M059J (cell line): ENCODE measurements around the gene SSH2. TPM values are rescaled to one million over a fixed set of nuclear protein-coding genes. Genes with fewer than 3 reads are reported as not detected.
"Not testable (repeated sequence)": the region's sequence is repeated elsewhere in the genome, so short reads cannot be mapped to it uniquely, and the experiment has no call there.

Experiments
- DNase-seq: peaks from one replicate; pipeline ENCODE4 v3.0.0-alpha.2; 2012; ENCODE audit warnings: low read depth
- total RNA-seq: library from RNA; depleted of rRNA; stranded (reverse); fragments of >200 nt; shearing (Covaris generic); gene quantifications from 2 replicates; pipeline ENCODE4 v1.2.3, GENCODE V29; 2014

The SSH2 gene
- total RNA-seq, 1 experiment from 2014 or later: 16.7 TPM

DNA sequence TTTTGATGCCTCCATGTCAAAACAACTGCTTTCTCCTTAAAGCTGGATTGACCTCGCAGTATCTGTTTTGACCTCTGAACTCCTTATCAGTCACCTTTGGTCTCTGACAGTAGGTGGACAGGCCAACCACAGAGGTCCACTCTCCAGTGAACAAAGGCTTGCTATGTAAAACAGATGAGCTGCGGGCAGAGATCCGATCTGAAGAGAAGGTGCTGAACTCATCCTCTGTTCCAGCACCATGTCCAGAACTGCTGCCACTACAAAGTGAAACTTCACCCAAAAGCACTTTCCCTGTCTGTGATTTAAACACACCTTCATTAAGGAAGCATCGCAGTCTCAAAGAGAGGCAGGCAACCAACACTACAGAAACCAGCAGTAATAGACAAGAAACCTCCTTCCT lies 190.0 kb downstream of the SSH2 start:
- no peak for DNase-seq

GRCh38 chr17:29734640-29735039 lies 195.4 kb downstream of the SSH2 start:
- DNase-seq: no peak

- peak; percentile 42 for DNase-seq
Observed at GRCh38 chr17:29733166-29733565, 196.9 kb downstream of the SSH2 start.

- peak; percentile 47 for DNase-seq
Observed at GRCh38 chr17:29732613-29733012, 197.4 kb downstream of the SSH2 start.

DNA sequence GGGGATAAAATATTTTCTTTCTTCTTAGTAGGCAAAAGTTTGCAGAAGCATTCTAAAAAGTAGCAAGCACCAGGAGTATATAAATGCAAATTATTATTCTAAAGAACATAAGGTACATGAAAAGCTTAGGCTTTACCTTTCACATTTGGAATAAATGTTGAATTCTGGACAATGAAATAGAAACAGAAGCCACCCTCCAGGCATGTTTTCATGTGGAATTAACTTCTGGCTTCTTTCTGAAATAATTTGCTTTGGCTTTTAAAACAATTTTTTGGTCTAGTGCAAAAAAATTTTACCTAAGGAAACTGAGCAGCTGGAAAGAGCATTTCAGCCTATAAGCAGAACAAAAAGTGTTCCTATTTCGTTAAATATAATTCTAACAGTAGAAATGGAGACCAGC lies 197.8 kb downstream of the SSH2 start:
- no peak for DNase-seq

DNA sequence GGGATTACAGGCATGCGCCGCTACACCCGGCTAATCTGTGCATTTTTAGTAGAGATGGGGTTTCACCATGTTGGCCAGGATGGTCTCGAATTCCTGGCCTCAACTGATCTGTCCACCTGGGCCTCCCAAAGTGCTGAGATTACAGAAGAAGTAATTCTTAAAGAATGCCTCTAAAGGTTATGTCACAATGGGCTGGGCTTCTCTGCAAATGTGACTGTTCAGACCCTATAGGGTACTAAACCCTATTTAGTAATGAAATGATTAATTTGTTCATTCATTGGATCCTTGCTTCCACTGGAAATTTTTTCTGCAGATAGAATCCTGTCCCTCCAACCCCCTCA lies 198.5 kb downstream of the SSH2 start:
- no peak for DNase-seq

DNA sequence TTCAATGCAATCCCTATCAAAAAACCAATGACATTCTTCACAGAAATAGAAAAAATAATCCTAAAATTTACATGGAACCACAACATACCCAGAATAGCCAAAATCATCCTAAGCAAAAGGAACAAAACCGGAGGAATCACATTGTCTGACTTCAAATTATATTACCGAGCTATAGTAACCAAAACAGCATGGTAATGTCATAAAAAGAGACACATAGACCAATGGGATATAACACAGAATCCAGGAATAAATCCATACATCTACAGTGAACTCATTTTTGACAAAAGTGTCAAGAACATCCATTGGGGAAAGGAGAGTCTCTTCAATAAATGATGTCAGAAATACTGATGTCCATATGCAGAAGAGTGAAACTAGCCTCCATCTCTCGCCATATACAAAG lies 201.5 kb downstream of the SSH2 start:
- DNase-seq: no peak

- DNase-seq: peak; percentile 29
Observed at GRCh38 chr17:29726715-29727252, 203.2 kb downstream of the SSH2 start.

GRCh38 chr17:29725408-29725807 lies 204.6 kb downstream of the SSH2 start:
- not testable (repeated sequence) for DNase-seq

GRCh38 chr17:29723278-29724047 lies 206.6 kb downstream of the SSH2 start:
- no peak for DNase-seq

DNA sequence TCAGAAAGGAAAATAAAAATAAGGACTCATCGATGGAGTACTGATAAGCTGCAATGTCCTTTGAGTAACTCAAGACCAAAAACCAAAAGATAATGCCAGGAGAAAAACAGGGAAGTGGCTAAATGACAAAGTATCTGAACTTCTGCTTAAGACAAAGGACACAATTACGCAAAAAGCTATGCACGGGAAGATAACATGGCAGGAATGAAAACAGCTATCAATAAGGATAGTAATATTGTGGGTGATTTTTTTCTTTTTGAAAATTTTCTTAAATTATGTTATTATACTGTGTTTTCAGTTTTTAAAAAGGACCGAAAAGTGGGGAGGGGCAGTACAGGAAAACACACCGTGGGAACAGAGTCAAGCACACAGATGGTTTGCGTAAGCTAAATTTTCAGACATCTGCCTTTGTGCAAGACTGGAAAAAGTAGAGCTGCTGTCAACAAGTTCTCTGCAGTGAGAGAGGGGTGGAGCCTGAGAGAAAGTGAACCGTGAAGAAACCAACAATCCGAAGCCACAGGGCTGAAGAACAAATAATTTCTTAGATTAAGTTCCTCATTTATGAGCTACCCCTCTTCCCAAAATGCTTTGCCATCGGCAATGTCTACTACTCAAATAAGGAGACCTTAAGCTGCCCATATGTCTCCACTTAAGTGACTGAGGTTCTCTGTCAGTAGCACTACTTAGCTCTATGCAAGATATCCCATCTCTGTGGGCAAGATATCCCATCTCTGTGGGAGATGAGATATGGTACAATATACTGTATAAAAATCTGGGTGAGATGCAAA lies 207.4 kb downstream of the SSH2 start:
- DNase-seq: no peak

GRCh38 chr17:29720551-29720950 lies 209.5 kb downstream of the SSH2 start:
- DNase-seq: no peak

DNA sequence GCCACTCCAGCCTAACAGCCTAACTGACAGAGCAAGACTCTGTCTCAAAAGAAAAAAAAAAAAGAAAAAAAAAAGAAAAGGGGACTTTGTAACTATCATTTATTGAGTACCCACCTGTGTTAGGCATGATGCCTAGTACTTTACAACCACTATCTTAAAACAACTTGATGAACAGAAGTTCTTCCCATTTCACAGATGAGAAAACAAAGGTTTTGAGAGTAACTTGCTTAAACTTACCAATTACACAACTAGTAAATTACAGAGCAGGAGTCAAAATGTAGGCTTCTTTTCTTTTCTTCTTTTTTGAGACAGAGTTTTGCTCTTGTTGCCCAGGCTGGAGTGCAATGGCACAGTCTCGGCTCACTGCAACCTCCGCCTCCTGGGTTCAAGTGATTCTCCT lies 210.6 kb downstream of the SSH2 start:
- no peak for DNase-seq

- no peak for DNase-seq
Observed at GRCh38 chr17:29718446-29719039, 211.5 kb downstream of the SSH2 start.

DNA sequence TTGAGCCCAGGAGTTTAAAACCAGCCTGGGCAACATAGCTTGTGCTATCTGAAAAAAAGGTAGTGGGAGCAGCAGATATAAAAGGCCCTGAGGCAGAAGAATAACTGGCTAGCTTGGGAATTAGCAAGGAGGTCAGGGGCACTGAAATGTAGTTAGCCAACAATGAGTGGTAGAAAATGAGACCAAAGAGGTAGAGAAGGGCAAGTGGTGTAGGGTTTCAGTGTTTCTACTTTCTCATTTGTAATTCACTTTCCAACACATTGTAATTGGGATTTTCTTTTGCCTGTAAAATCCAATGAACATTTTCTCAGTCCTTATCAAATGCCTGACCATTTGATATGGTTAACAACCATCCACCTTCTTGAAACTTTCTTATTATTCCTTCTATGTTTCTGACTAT lies 212.2 kb downstream of the SSH2 start:
- no peak for DNase-seq

GRCh38 chr17:29716566-29716965 lies 213.5 kb downstream of the SSH2 start:
- DNase-seq: no peak

DNA sequence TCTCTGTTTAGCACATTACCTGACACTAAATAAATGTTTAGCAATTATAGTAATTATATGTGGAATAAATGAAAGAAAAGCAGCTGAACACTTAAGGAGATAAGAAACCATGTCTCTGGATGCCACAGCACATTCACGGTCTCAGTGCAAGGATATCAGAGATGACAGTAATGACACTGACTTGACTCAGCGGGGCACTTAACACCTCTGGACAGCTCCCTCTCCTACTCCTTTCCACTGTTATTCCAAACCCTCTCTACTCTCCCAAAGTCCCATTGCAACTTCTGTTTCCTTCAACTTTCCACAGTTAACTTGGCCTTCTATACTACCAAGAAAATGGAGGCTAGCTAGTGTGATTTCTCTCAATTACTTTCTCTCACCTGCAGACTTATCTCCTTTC lies 214.3 kb downstream of the SSH2 start:
- no peak for DNase-seq

DNA sequence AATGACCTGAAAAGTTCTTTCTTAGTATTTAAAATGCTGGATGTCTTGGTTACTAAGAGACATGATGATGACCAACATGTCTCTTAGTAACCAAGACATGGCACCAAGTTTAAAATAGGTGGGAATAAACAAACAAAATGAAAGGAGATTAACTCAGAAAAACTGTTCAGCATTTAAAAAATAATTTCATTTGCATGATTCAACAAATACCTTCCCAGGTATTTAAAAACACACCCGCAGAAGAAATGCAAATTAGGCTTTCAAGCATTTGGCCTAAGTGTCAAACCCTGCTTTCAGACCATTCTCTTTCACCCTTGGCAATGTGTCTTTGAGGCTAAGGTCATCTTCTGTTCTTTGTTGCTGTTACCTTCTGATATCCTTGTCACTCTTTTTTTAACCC lies 215.9 kb downstream of the SSH2 start:
- DNase-seq: peak; percentile 54

DNA sequence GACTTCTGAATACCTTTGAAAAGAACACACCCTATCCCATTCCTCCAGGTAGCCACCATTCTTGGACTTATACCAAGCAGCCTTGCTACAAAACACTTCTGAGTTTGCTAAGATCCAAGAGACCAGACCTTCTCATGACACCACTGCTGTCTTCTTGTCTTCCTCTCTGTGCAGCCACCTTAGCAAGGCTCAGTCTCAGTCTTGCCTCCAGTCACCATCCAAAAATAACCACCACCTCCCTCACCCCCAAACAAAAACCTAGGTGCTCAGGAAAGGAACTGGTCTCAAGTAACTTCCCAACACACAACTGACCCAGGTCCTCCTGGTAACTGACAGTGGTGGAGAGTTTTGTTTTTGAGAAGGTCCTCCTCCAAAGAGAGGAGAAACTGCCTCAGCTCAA lies 216.4 kb downstream of the SSH2 start:
- no peak for DNase-seq

DNA sequence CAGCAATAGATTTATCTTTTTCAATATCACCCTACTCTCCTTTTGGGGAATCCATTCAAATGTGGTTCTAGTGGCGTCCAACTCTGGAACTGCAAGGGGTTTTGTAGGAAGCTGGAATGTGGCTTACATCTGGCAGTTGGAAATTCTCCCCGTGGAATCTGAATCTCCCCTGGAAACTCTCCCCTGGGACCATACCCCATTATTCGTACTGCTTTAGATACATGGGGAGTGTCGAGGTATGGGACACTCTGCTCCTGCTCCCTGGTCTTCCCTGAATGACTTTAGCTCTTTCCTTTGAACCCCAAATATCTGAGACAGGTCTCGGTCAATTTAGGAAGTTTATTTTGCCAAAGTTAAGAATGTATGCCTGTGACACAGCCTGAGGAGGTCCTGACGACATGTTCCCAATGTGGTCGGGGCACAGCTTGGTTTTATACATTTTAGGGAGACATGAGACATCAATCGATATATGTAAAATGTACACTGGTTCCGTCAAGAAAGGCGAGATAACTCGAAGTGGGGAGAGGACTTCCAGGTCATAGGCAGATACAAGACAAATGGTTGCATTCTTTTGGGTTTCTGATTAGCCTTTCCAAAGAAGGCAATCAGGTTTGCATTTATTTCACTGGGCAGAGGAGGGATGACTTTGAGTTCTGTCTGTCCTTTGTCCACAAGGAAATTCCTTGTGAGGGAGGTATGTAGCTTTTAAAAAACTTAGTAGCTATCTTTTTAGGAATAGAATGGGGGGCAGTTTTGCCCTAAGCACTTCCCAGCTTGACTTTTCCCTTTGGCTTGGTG lies 218.2 kb downstream of the SSH2 start:
- no peak for DNase-seq

DNA sequence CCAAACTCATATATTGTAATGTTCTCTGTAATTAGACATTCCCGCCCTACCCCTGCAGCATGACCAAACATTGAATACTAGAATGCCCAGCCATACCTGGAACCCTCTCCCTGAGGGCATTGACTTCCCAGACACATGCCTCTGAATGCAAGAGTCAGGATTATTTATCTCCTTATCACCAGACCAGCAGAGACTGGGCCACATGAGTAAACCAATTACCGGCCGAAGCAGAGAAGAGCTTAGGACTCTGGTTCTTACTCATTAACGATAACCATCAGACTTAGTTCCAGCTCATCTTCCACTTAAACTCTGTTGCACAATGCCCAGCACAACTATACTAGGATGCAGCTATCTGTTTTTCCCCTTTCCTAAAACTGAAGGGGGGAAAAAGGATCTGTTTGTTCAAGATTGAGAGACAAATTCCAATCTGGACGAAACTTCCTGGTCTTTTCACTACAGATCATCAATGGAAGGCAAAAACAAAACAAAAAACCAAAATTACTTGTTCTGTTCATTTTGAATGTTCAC lies 219.1 kb downstream of the SSH2 start:
- peak; percentile 96 for DNase-seq

DNA sequence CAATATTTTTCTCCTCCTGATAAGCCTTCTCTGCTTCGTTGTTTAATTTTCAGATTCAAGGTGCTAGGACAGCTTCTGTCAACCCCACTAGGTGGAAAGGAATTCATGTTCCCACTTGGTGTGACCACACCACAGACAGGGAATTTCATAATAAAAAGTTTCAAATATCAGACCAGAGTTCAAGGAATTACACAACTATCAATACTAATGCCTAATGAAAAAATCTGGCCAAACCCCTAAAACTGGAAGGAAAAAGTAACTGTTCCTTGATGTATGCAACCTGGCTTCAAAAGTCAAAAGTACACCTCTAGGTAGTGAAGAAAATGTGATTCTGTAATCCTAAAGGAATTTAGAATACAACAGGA lies 219.5 kb downstream of the SSH2 start:
- no peak for DNase-seq
